ENCODE measurements around the gene WDPCP.

DNA sequence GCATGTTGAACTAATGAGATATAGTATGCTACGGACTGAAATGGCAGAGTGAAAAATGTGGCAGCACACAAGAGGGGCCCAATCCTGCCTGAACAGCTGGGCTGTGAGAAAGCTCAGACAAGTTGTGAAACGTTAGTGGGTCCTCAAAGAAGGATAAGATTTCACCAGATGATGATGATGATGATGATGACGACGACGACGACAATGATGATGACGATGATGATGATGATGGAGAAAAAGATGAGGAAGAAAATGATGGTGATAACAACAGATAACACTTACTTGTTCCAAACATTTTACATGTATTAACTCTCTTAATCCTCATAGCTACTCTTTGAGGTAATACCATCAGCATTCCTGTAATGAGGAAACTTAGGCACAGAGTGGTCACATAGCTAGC lies 94.2 kb downstream of the WDPCP start:
- TF ChIP-seq, protein P1, sequence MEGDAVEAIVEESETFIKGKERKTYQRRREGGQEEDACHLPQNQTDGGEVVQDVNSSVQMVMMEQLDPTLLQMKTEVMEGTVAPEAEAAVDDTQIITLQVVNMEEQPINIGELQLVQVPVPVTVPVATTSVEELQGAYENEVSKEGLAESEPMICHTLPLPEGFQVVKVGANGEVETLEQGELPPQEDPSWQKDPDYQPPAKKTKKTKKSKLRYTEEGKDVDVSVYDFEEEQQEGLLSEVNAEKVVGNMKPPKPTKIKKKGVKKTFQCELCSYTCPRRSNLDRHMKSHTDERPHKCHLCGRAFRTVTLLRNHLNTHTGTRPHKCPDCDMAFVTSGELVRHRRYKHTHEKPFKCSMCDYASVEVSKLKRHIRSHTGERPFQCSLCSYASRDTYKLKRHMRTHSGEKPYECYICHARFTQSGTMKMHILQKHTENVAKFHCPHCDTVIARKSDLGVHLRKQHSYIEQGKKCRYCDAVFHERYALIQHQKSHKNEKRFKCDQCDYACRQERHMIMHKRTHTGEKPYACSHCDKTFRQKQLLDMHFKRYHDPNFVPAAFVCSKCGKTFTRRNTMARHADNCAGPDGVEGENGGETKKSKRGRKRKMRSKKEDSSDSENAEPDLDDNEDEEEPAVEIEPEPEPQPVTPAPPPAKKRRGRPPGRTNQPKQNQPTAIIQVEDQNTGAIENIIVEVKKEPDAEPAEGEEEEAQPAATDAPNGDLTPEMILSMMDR (IDR thresholded peaks at IDR 0.05) = no peak
- TF ChIP-seq POLR2A (IDR thresholded peaks at IDR 0.05) = no peak
